NCI-H1930 (cell line): ENCODE measurements around the gene FAR2.
"Not testable (repeated sequence)": the region's sequence is repeated elsewhere in the genome, so short reads cannot be mapped to it uniquely, and the experiment has no call there.

Source experiments
- DNase-seq, 2 experiments: peaks; one replicate each; lab custom pipeline; 2025; lab: John Stamatoyannopoulos, UW

The FAR2 gene

GRCh38 chr12:29329411-29329810, 180.3 kb downstream of the FAR2 start:
- DNase-seq: no peak

GRCh38 chr12:29333178-29333577, 184.1 kb downstream of the FAR2 start:
- no peak for DNase-seq

- DNase-seq: no peak
Observed at GRCh38 chr12:29334937-29335336, 185.9 kb downstream of the FAR2 start.

GRCh38 chr12:29337325-29337724, 188.2 kb downstream of the FAR2 start:
- no peak for DNase-seq

GRCh38 chr12:29343022-29343799, 194.1 kb downstream of the FAR2 start:
- DNase-seq: no peak

- DNase-seq: no peak
Observed at GRCh38 chr12:29346769-29347421, 197.8 kb downstream of the FAR2 start.

GRCh38 chr12:29350080-29350479, 201.0 kb downstream of the FAR2 start:
- DNase-seq: no peak

GRCh38 chr12:29354954-29355353, 205.9 kb downstream of the FAR2 start:
- no peak for DNase-seq

- no peak for DNase-seq
Observed at GRCh38 chr12:29365091-29365490, 216.0 kb downstream of the FAR2 start.

GRCh38 chr12:29374012-29374411, 224.9 kb downstream of the FAR2 start:
- no peak for DNase-seq

- no peak for DNase-seq
Observed at GRCh38 chr12:29374913-29375312, 225.8 kb downstream of the FAR2 start.

- DNase-seq: no peak
Observed at GRCh38 chr12:29376118-29376517, 227.0 kb downstream of the FAR2 start.

GRCh38 chr12:29380536-29381523, 231.8 kb downstream of the FAR2 start, which contains the start of gene ERGIC2:
Gene ERGIC2 (minus strand): TSS chr12:29381172. CDS start chr12:29371633, 9,539 bp downstream.
- DNase-seq: peak; percentile 99 to 100

- DNase-seq: no peak
Observed at GRCh38 chr12:29382251-29382650, 233.2 kb downstream of the FAR2 start.

- DNase-seq: not testable (repeated sequence)
Observed at GRCh38 chr12:29385194-29385593, 236.1 kb downstream of the FAR2 start.
